Stimulated activated naive CD8-positive, alpha-beta T cell treated with anti-CD3 and anti-CD28 coated beads, Interleukin-15, Interleukin-2, amounts not matched to agents 100 ng/mL and 50 ng/mL, for 24 hours (primary cell): ENCODE measurements around the gene FAU.
"Not testable (repeated sequence)": the region's sequence is repeated elsewhere in the genome, so short reads cannot be mapped to it uniquely, and the experiment has no call there.

Experiments used
- H3K27ac Mint-ChIP-seq: one replicate; pipeline ENCODE4 v1.8.0; 2021; ENCODE audit warnings: mild to moderate bottlenecking, mixed read lengths
- H3K27me3 Mint-ChIP-seq: one replicate; pipeline ENCODE4 v1.8.0; 2021; ENCODE audit warnings: mixed read lengths
- H3K36me3 Mint-ChIP-seq: one replicate; pipeline ENCODE4 v1.8.0; 2021; ENCODE audit warnings: low read depth, mixed read lengths
- H3K4me1 Mint-ChIP-seq: one replicate; pipeline ENCODE4 v1.8.0; 2021; ENCODE audit warnings: low read depth, mixed read lengths
- H3K4me3 Mint-ChIP-seq: one replicate; pipeline ENCODE4 v1.8.0; 2021; ENCODE audit warnings: mild to moderate bottlenecking, mixed read lengths
- H3K9me3 Mint-ChIP-seq: one replicate; pipeline ENCODE4 v1.8.0; 2021; ENCODE audit warnings: mixed read lengths

FAU gene

DNA sequence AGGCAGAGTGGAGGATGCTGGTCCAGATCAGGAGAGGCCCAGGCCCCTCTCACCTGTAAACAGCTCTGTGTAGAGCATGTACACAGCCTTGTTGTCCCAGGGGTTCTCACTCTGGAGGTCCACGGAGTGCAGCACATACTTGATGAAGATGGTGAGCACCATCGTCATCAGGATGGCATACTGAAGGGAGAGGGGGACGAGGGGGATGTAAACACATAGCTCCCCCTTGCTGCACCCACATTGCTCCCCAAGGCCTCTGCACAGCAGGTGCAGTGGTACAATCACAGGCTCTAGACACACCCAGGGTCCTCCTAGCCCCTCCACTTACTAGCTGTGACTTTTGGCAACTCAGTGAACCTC is 9.5 kb upstream of the FAU start:
- no peak overlapping the region for H3K4me3 Mint-ChIP-seq
- H3K27ac Mint-ChIP-seq, result no peak overlapping the region
- H3K36me3 Mint-ChIP-seq, result peaks cover 19% of the 10 kb centered on the region
- no peaks in the 10 kb centered on the region for H3K9me3 Mint-ChIP-seq
- H3K4me1 Mint-ChIP-seq, result peaks cover 49% of the 10 kb centered on the region
- H3K27me3 Mint-ChIP-seq, result no peaks in the 10 kb centered on the region

DNA sequence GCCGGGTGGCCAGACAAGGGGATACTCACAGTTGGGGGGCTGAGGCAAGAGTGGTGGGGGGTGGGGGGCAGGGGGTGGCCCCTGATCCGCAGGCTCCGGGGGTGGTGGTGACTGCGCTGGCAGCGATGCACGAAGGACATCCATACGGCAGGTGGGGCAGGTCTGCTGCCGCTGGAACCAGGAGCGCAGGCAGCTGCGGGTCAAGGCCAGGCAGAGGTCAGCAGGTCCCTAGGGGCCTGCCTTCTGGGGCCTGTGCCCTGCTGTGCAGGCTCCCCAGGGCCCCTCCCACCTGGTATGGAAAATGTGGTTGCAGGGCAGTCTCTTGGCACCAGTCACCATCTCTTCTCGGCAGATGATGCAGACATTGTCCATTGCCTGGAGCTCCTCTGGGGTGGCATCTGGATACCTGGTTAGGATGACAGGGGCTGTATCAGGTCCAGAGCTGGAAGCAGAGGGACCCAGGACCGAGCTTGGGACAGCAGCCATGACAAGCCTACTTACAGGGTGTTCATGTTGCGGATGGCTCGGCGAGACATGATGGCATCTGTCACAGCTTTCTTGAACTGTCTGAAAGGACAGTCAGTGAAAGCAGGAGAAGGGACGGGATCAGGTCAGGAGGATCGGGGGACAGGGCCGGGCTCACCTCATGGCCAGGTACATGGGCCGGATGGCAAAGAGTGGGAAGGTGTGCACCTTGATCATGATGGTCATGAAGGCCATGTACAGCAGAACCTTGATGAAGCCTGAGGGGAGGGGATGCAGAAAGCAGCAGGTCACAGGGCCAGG is 8.9 kb upstream of the FAU start:
- Mint-ChIP-seq H3K4me1 (peaks cover 43% of the 10 kb centered on the region), H3K9me3 (no peaks in the 10 kb centered on the region), H3K27me3 (no peaks in the 10 kb centered on the region), H3K4me3 (no peak overlapping the region), H3K27ac (no peak overlapping the region), H3K36me3 (peaks cover 22% of the 10 kb centered on the region)

DNA sequence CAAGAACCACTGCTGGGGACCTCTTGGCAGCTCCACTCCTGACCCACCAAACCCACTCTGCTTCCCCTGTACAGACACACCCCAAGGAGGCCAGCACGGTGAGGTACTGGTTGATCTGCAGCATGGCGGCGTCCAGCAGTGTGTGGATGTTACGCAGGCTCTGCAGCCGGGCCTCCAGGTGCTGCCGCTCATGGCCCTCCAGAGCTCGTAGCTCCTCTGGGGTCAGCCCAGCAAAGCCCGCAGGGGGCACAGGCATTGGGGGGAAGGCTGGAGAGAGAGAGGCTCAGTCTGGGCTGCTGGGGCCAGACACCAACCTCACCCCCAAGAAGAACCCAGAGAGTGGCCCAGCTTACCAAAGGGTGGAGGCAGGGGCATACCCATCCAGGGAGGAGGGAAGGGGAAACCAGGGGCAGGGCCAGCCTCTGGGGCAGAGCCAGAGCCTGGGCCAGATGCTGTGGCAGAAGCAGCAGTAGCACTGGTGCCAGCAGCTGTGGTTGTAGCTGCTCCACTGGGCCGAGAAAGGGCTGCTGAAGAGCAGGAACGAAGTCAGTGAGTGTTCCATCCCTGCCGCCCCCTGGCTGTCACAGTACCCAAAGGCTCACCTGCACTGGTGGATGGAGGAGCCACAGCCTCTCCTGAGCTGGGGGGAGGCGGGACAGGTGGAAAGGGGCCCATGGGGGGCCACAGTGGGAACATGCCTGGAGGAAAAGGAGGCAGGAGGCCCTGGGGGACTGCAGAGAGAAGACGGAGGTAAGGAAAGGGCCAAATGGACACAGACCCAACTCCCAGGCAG is 7.9 kb upstream of the FAU start:
- peaks cover 34% of the 10 kb centered on the region for H3K4me1 Mint-ChIP-seq
- H3K36me3 Mint-ChIP-seq, result peaks cover 26% of the 10 kb centered on the region
- H3K9me3 Mint-ChIP-seq, result no peaks in the 10 kb centered on the region
- no peak overlapping the region for H3K27ac Mint-ChIP-seq
- H3K27me3 Mint-ChIP-seq, result no peaks in the 10 kb centered on the region
- H3K4me3 Mint-ChIP-seq, result no peak overlapping the region

- peaks cover 36% of the 10 kb centered on the region for H3K4me1 Mint-ChIP-seq
- H3K27me3 Mint-ChIP-seq, result no peaks in the 10 kb centered on the region
- H3K27ac Mint-ChIP-seq, result no peak overlapping the region
- H3K9me3 Mint-ChIP-seq, result no peaks in the 10 kb centered on the region
- H3K36me3 Mint-ChIP-seq, result peaks cover 33% of the 10 kb centered on the region
- no peak overlapping the region for H3K4me3 Mint-ChIP-seq
These were observed 6.5 kb upstream of the FAU start for GRCh38 chr11:65128182-65129145.

GRCh38 chr11:65127473-65128181 is 5.7 kb upstream of the FAU start:
- H3K9me3 Mint-ChIP-seq, result no peaks in the 10 kb centered on the region
- H3K27me3 Mint-ChIP-seq, result no peaks in the 10 kb centered on the region
- no peak overlapping the region for H3K27ac Mint-ChIP-seq
- H3K4me3 Mint-ChIP-seq, result no peak overlapping the region
- peaks cover 34% of the 10 kb centered on the region for H3K4me1 Mint-ChIP-seq
- H3K36me3 Mint-ChIP-seq, result peaks cover 33% of the 10 kb centered on the region

DNA sequence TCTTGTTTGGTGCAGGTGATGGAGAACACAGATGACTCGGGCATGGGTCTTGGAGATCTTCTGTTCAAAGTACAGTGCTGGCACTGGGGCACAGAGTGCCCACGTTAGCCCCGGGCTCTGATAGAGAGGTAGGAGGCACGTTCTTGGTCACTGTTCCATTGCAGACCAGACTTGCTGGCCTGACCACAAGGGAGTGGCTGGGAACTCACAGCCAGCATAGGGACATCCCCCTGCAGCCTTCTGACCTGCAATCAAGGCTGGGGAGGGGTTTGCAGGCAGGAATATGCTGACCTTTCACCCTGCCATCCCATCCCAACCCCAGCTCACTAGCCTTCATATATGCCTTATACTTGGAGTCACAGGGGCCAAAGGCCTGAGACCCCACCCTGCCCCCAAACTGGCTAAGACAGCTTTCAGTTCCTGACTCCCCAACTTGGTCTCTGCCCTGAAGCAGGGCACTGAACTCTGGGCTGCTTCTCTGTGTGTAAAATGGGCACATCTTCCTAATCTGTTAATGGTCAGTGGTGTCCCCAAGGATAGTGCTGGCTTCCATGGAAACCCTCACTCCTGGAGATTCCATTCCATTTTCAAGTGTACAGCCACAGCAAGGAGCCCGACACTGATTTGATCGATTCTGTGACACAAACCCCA is 4.8 kb upstream of the FAU start:
- no peaks in the 10 kb centered on the region for H3K9me3 Mint-ChIP-seq
- H3K27me3 Mint-ChIP-seq, result no peaks in the 10 kb centered on the region
- peak overlapping the region; percentile 15 for H3K27ac Mint-ChIP-seq
- H3K4me1 Mint-ChIP-seq, result peaks cover 33% of the 10 kb centered on the region
- peaks cover 41% of the 10 kb centered on the region for H3K36me3 Mint-ChIP-seq
- no peak overlapping the region for H3K4me3 Mint-ChIP-seq

GRCh38 chr11:65125197-65126056 is 3.5 kb upstream of the FAU start:
- no peaks in the 10 kb centered on the region for H3K9me3 Mint-ChIP-seq
- no peak overlapping the region for H3K27ac Mint-ChIP-seq
- peaks cover 38% of the 10 kb centered on the region for H3K4me1 Mint-ChIP-seq
- H3K4me3 Mint-ChIP-seq, result no peak overlapping the region
- H3K36me3 Mint-ChIP-seq, result peaks cover 47% of the 10 kb centered on the region
- no peaks in the 10 kb centered on the region for H3K27me3 Mint-ChIP-seq

DNA sequence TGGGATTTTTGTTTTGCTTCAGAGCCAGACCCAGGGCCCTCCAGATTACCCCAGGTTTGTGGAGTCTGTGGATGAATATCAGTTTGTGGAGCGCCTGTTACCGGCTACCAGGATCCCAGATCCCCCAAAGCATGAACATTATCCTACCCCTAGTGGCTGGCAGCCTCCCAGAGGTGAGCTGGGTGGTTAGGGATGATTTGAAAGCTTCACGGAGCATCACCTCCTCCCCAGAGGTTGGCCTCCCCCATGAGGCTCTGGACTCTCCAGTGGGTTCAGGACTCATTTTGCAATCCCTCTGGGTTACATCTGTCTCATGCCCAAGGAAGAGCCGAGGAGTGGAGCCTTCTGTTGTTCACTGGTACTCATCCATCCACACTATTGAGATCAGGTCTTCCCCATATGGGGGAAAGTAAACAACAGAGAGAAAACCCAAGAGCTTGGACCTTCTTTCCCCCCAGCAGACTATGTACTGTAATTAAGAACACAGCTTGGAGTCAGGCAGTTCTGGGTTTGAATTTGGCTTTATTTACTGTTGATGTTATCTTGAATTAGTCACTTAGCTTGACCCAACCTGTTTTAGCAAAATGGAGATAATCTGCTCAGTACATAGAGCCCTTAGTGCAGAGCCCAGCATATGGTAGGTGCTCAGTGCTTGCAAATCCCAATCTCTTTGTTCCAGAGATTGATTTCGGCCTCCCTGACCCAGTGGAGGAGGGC is 2.7 kb upstream of the FAU start:
- Mint-ChIP-seq H3K9me3 (no peaks in the 10 kb centered on the region), H3K27me3 (no peaks in the 10 kb centered on the region), H3K36me3 (peaks cover 55% of the 10 kb centered on the region), H3K4me1 (peaks cover 44% of the 10 kb centered on the region), H3K4me3 (peak overlapping the region; percentile 68), H3K27ac (peak overlapping the region; percentile 69)

DNA sequence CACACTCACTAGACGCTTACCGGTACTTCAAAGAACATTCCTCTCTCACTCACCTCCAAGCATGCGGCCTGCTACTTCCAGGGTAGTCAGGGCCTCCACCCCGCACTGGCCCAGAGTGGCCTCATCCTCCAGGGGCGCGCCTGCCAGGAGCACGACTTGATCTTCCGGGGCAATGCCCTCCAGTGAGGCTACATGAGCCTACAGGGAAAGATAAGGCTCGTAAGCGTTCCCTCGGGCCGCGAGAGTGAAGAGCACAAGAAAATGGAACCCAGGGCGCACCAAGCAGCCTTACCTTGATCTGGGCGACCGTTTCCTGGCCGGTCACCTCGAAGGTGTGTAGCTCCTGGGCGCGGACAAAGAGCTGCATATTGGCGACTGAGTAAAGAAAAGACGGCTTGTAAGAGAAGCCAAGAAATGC is 478 bp downstream of the FAU start:
- peak overlapping the region; percentile 100 for H3K4me3 Mint-ChIP-seq
- H3K4me1 Mint-ChIP-seq, result peaks cover 65% of the 10 kb centered on the region
- H3K27me3 Mint-ChIP-seq, result no peaks in the 10 kb centered on the region
- H3K36me3 Mint-ChIP-seq, result peaks cover 67% of the 10 kb centered on the region
- no peaks in the 10 kb centered on the region for H3K9me3 Mint-ChIP-seq
- peak overlapping the region; percentile 97 for H3K27ac Mint-ChIP-seq

- no peaks in the 10 kb centered on the region for H3K27me3 Mint-ChIP-seq
- H3K4me1 Mint-ChIP-seq, result peaks cover 71% of the 10 kb centered on the region
- no peaks in the 10 kb centered on the region for H3K9me3 Mint-ChIP-seq
- H3K4me3 Mint-ChIP-seq, result peak overlapping the region; percentile 100
- H3K36me3 Mint-ChIP-seq, result peaks cover 70% of the 10 kb centered on the region
- peak overlapping the region; percentile 97 for H3K27ac Mint-ChIP-seq
These were observed 1.1 kb downstream of the FAU start for GRCh38 chr11:65120831-65121230.

- H3K4me3 Mint-ChIP-seq, result peak overlapping the region; percentile 100
- H3K27me3 Mint-ChIP-seq, result no peaks in the 10 kb centered on the region
- peaks cover 71% of the 10 kb centered on the region for H3K36me3 Mint-ChIP-seq
- no peaks in the 10 kb centered on the region for H3K9me3 Mint-ChIP-seq
- peak overlapping the region; percentile 97 for H3K27ac Mint-ChIP-seq
- peaks cover 77% of the 10 kb centered on the region for H3K4me1 Mint-ChIP-seq
These were observed 2.3 kb downstream of the FAU start for GRCh38 chr11:65119670-65119995.

- H3K9me3 Mint-ChIP-seq, H3K27me3 Mint-ChIP-seq: not testable (repeated sequence)
- Mint-ChIP-seq H3K4me3 (peak overlapping the region; percentile 100), H3K36me3 (peaks cover 66% of the 10 kb centered on the region), H3K4me1 (peaks cover 75% of the 10 kb centered on the region), H3K27ac (peak overlapping the region; percentile 97)
These were observed 2.9 kb downstream of the FAU start for GRCh38 chr11:65118891-65119669.
